WTC11 (cell line): ENCODE data around the gene TMEM80. TPM values are rescaled to one million over a fixed set of nuclear protein-coding genes. Genes with fewer than 3 reads are reported as not detected.

Experiments
- AFF4 ChIP-seq: sonication (generic); formaldehyde crosslinking; IDR thresholded peaks from 2 replicates; pipeline ENCODE4 v1.8.1; 2023; ENCODE audit warnings: mild to moderate bottlenecking, missing genetic modification reagents, borderline replicate concordance
- ARID4B ChIP-seq: sonication (generic); formaldehyde crosslinking; IDR thresholded peaks from 2 replicates; pipeline ENCODE4 v1.8.0; 2023; ENCODE audit warnings: missing genetic modification reagents, mild to moderate bottlenecking, borderline replicate concordance
- ATF1 ChIP-seq: sonication (generic); formaldehyde crosslinking; IDR thresholded peaks from 2 replicates; pipeline ENCODE4 v1.8.1; 2023; ENCODE audit warnings: mild to moderate bottlenecking, moderate library complexity, missing genetic modification reagents
- CREM ChIP-seq: sonication (generic); formaldehyde crosslinking; IDR thresholded peaks from 2 replicates; pipeline ENCODE4 v1.8.1; 2022; ENCODE audit warnings: mild to moderate bottlenecking, missing genetic modification reagents, moderate library complexity
- FOXJ3 ChIP-seq: sonication (generic); formaldehyde crosslinking; IDR thresholded peaks from 2 replicates; pipeline ENCODE4 v1.9.0; 2021; ENCODE audit warnings: missing genetic modification reagents, mild to moderate bottlenecking, borderline replicate concordance
- PREB ChIP-seq: sonication (generic); formaldehyde crosslinking; IDR thresholded peaks from 2 replicates; pipeline ENCODE4 v1.8.1; 2022; ENCODE audit warnings: mild to moderate bottlenecking, missing genetic modification reagents, moderate library complexity, borderline replicate concordance
- SOX15 ChIP-seq: fragments of 250-450 bp; sonication (Bioruptor Pico); IDR thresholded peaks from 2 replicates; pipeline ENCODE4 v1.9.0; 2021; ENCODE audit warnings: mild to moderate bottlenecking
- SP1 ChIP-seq: sonication (generic); formaldehyde crosslinking; conservative IDR thresholded peaks from 2 replicates; pipeline ENCODE4 v1.8.1; 2022; ENCODE audit warnings: missing genetic modification reagents
- TP53 ChIP-seq: sonication (generic); formaldehyde crosslinking; IDR thresholded peaks from 2 replicates; pipeline ENCODE4 v1.8.1; 2023; ENCODE audit warnings: mild to moderate bottlenecking, missing genetic modification reagents
- USF2 ChIP-seq: sonication (generic); formaldehyde crosslinking; IDR thresholded peaks from 2 replicates; pipeline ENCODE4 v1.8.1; 2023; ENCODE audit warnings: mild to moderate bottlenecking, missing genetic modification reagents, moderate library complexity
- ZNF416 ChIP-seq: fragments of 250-450 bp; sonication (Bioruptor Pico); IDR thresholded peaks from 2 replicates; pipeline ENCODE4 v1.9.0; 2021; ENCODE audit warnings: mild to moderate bottlenecking, inconsistent platforms
- total RNA-seq: library from RNA; stranded (reverse); gene quantifications from 3 replicates; pipeline ENCODE4 v1.2.3, GENCODE V29; 2021
- TF ChIP-seq, protein P1 (sequence below): sonication (generic); formaldehyde crosslinking; IDR thresholded peaks from 2 replicates; pipeline ENCODE4 v1.8.1; 2023; ENCODE audit warnings: mild to moderate bottlenecking, missing genetic modification reagents, moderate library complexity
- TF ChIP-seq, protein P2 (sequence below): fragments of 250-450 bp; sonication (Bioruptor Pico); IDR thresholded peaks from 2 replicates; pipeline ENCODE4 v1.9.0; 2021; ENCODE audit warnings: moderate library complexity, mild to moderate bottlenecking, inconsistent platforms, borderline replicate concordance
- TF ChIP-seq, protein P3 (sequence below): sonication (generic); formaldehyde crosslinking; conservative IDR thresholded peaks from 2 replicates; pipeline ENCODE4 v1.8.1; 2022; ENCODE audit warnings: mild to moderate bottlenecking, missing genetic modification reagents

TMEM80 gene
- total RNA-seq, 1 experiment from 2014 or later, result 23.4 TPM

GRCh38 chr11:727281-727701 is 31.7 kb downstream of the TMEM80 start (continued):
- TF ChIP-seq USF2 (CRISPR knock-in tag), result no peak
- no peak for TF ChIP-seq SOX15 (CRISPR knock-in tag)
- TF ChIP-seq, protein P1, sequence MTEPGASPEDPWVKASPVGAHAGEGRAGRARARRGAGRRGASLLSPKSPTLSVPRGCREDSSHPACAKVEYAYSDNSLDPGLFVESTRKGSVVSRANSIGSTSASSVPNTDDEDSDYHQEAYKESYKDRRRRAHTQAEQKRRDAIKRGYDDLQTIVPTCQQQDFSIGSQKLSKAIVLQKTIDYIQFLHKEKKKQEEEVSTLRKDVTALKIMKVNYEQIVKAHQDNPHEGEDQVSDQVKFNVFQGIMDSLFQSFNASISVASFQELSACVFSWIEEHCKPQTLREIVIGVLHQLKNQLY (CRISPR knock-in tag), result no peak
- no peak for TF ChIP-seq AFF4
- no peak for TF ChIP-seq SP1 (CRISPR knock-in tag)
- TF ChIP-seq ZNF416, result no peak
- TF ChIP-seq ATF1 (CRISPR knock-in tag), result no peak
- TF ChIP-seq FOXJ3 (CRISPR knock-in tag), result no peak
- no peak for TF ChIP-seq PREB (CRISPR knock-in tag)
- TF ChIP-seq TP53, result no peak
- no peak for TF ChIP-seq ARID4B (CRISPR knock-in tag)
- TF ChIP-seq, protein P2, sequence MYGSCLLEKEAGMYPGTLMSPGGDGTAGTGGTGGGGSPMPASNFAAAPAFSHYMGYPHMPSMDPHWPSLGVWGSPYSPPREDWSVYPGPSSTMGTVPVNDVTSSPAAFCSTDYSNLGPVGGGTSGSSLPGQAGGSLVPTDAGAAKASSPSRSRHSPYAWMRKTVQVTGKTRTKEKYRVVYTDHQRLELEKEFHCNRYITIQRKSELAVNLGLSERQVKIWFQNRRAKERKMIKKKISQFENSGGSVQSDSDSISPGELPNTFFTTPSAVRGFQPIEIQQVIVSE (CRISPR knock-in tag), result no peak
- TF ChIP-seq CREM (CRISPR knock-in tag), result no peak
- TF ChIP-seq, protein P3, sequence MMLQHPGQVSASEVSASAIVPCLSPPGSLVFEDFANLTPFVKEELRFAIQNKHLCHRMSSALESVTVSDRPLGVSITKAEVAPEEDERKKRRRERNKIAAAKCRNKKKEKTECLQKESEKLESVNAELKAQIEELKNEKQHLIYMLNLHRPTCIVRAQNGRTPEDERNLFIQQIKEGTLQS, result no peak
